Stimulated activated CD4-positive, alpha-beta T cell treated with anti-CD3 and anti-CD28 coated beads, Interleukin-15, amount 100 ng/mL, for 1 hour (primary cell): Measurements from ENCODE around the gene VENTX.

Source experiments
- DNase-seq, 2 donors: peaks; one replicate each; pipeline ENCODE4 v3.0.0-alpha.2; 2020; ENCODE audit warnings: low read depth in 1 of 2, low spot score in 1 of 2

VENTX gene

DNA sequence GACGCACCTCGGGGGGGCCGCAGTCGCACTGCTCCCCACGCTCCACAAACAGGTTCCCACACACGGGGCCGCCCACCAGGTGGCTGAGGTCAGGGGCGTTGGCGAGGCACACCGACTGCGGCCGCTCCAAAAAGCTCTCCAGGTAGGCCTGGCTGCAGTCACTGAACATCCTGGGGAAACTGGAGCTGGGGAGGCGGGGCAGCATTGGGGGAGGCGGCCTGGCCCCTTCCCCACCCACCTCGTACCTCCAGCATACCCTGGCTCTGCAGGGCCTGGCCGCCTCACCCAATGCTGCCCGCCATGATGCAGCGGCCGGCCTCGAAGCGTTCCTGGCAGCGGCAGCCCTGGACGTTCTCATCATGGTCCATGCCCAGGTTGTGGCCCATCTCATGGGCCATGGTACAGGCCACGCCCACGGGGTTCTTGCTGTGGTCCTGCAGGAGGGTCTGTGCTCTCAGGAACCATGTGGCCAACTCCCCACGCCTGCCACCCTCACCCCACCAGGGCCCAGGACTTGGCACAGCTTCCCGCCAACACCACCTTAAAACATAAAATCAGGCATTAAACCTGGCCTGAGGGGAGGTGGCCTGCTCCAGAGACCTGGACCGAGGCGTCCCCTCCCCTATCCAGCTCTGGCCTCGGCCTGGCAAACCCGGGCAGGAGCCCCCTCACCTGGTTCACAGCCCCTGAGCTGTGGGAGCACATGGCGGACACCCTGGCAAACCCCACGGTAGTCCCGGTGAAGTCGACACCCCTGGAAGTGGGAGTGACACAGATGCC is 34.1 kb downstream of the VENTX start:
- DNase-seq: no peak

DNA sequence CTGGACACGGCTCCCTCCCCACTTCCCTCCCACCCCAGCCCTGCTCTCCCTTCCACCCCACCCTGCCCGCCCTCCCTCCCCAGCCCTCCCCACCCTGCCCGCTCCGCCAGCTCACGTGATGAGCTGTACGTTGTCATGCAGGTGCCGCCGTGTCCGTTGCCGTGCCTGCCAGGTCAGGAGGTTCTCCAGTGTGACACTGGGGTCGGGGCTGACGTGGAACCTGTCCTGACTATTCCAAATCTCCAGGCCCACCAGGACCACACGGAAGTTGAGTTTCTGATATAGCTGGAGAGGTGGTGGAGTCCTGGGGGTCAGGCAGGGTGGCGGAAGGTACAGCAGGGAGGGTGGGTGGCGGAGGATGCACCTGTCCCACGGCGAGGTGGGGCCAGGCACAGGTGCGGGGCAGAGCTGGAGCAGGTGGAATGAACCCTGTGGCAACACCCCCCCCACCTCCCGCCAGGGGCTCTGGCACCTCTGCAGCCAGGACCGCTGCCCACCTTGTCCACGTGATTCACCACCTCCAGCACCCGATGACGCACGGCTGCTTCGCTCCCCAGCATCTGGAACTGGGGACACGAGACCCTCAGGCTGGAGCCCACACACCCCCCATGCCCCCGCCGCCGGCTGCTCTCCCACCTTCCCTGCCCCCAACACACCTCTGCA is 34.8 kb downstream of the VENTX start:
- no peak for DNase-seq

DNA sequence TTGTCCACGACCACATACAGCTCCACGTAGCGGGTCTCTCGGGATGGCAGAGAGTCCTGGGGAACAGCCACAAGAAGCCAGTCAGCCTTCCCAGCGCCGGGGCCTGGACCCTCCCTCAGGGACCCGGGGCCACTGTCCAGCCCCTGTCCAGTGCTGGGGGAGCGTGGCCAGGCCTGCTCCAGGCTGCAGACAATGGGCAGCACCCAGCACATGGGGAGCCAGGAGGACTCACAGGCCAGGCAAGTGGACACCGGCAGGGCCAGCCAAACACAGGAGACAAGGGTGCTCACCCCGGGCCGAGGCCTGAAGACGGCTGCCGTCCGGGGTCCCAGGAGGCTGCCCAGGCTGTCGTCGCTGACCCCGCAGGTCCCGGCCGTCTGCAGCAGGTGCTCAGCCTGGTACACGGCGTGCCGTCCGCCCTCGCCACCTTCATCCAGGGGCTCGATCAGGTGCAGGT is 35.3 kb downstream of the VENTX start:
- no peak for DNase-seq

GRCh38 chr10:133273534-133274143 is 36.0 kb downstream of the VENTX start:
- no peak for DNase-seq

DNA sequence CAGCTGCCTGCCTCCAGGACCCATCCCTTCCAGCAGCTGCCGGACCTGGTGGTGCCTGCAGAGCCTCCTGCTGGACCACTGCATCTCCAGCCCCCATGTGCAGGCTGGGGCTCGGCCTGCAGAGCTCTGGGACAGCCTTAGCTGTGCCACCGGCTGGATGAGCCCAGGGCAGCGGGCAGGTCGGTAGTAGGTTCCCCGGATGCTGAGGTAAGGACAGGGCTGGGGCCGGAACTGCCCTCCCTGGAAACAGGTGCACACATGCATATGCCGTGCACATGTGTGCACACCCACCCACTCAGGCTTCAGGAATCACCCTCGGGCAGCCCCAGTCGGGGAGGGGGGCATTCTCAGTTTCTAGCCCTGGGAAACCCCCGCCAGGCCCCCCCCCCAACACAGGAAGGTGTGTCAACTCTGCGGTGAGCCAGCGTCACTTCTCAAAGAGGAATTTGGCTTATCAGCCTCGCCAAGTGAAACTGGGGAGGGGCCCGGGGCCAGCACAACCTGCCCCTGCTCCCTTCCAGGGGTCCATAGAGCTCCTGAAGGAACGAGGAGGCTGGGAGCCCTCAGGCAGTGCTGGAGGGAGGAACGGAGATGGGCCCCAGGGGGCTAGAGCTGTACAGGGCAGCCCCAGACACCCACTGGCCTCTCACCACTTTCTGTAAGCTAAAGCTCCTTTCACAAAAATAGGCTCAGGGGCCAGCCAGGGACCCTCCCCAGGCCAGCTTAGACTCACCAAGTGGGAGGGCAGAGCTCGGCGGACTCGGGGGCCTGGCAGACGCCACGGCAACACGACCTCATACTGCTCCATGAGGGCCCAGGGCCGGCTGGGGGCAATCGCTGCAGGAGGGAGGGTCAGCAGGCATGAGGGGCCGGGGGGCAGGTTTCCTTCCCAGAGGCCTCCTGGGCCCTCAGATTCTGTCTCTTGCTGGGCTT is 37.4 kb downstream of the VENTX start:
- peak; percentile 54 to 76 for DNase-seq

- no peak for DNase-seq
Measured at GRCh38 chr10:133275684-133276092, 38.0 kb downstream of the VENTX start.

GRCh38 chr10:133276100-133276434 is 38.4 kb downstream of the VENTX start:
- DNase-seq: no peak

GRCh38 chr10:133276435-133277201 is 39.0 kb downstream of the VENTX start, which contains the start of gene ADAM8:
Gene ADAM8 (minus strand): TSS chr10:133276868. CDS start chr10:133276817, 51 bp downstream.
- DNase-seq: peak; percentile 45 to 62

DNA sequence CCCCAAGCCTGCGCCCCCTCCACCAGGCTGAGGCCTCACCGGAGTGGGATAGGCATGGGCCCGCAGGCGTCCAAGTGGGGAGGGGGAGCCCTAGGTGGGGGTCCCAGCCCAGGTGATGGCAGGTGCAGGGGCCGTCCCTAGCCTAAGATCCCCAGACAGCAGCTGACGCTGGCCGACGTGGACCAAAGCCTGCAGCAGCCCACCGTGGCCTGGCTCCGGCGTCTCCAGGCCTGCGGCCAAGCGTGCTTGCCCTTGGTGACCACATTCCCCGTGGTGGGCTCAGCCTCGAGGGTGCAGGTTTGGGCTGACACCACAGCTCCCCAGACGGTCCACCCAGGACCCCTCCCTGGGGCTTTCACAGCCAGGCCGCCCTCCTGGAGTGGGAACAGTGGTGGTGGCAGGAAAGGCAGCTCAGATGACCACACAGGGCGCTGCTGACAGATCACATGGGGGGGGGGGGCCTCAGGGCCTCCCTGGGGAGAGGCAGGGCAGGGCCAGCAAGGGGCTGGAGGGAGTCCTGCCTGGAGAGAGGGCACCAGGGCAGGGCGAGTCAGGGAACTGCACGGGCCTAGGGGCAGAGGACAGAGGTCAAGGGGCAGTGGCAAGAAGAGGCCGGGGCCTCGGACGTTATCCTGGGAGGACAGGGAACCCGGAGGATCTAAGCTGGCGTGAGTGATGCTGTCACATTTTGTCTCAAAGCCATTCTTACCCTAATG is 39.8 kb downstream of the VENTX start:
- no peak for DNase-seq

DNA sequence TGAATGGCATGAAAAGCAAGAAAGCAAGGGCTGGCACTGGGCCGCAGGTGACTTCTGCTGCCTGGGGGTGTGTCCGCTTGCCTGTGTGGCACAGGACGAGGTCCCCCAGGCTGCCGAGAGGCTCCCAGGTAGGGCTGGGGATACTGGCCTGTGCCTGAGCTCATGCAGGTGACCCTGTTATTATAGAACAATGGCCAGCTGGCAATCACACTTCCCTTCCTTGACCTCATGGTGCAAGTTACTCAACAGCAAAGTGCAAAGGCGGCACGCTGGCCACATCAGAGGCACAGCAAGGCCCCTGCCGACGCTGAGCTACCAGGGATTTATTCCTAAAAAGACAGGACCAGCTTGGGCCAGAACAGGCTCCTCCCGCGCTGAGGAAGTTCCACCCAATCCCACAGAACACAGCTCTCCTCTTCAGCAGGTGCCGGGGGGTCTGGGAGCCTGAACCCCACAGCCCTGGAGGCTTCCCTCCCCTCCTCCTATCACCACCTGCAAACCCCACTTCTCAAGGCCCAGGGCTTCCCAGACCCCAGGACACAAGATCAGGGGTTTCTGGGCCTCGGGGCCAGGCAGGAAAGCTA is 40.4 kb downstream of the VENTX start:
- DNase-seq: no peak

DNA sequence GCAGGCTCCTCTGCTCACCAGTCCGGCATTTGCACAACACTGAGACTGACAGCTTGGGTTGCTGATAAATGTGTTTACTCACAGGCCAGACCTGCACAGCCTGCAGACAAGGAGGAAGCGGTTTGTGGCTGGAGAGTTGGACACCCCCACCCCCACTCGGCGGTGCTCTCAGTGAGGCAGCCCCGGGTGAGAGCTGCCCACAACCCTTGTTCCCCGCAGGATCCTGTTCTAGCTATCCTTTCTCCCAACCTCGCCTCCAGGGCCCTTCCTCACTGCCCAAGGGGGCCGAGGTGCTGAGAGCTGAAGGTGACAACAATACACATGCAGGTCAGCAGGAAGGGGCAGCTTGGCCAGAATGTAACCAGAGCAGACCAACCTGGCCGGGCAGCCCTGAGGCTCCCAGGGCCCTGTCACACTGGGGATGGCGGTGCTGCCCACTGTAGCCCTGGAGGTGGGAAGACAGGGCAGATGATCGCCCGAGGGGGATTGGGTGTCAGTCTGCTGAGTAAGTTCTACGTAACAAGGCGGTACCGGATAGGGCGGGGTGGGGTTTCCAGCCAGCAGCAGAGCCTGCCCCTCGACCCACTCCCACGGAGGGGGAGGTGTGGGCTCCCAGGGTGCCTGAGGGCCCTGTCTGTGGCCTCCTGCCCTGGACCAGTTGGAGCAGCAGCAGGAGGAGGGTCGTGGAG is 41.1 kb downstream of the VENTX start:
- no peak for DNase-seq

DNA sequence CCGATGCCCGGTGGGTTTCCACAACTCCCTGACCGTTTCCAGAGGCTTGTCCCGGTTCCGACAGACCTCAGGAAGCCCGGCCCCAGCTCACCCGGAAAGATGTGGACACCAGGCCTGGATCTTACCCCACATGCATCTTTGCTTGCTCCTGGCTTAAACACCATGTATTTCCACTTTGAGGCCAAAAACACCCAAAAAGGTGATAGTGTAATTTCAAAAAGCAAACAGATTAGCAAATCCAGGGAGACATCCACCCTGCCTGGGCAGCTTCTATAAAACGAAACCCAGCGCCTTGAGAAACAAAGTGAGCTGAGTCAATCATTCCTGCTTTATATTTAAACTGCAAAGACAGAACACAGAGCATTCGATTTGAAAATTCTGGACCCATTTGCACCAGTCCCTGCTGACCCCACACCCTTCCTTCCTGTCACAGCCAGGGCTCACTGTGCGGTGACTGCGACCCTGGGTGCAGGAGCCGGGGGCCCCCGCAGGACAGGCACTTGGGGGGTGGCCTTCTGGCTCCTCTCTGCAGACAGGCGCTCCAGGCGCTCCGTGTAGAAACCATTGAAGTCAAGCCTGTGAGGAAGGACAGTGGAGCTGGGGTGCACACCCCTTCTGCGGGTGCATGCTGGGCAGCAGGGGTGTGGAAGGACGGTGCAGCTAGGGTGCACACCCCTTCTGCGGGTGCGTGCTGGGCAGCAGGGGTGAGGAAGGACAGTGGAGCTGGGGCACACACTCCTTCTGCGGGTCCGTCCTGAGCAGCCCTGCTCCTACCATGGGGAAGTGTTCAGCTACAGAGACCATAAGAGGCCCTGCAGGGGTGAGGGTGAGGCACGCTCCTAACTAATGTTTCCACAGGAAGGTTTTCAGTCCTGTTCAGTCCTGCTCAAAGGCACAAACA is 41.9 kb downstream of the VENTX start:
- no peak for DNase-seq

- no peak for DNase-seq
Measured at GRCh38 chr10:133280391-133281059, 42.9 kb downstream of the VENTX start.

DNA sequence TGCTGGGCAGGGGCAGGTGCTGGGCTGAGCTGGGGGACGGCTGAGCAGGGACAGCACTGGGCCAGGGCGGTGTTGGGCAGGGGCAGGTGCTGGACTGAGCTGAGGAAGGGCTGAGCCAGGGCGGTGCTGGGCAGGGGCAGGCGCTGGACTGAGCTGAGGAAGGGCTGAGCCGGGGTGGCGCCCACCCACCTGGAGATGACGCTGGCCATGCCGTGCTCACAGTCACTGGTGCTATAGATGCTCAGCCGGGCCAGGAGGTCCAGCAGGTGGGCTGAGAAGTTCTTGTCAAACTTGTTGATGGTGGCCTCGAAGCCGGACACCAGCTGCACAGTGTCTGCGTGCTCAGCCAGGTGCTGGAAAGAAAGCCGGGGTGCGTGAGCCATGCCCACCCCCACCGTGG is 43.4 kb downstream of the VENTX start:
- DNase-seq: no peak

DNA sequence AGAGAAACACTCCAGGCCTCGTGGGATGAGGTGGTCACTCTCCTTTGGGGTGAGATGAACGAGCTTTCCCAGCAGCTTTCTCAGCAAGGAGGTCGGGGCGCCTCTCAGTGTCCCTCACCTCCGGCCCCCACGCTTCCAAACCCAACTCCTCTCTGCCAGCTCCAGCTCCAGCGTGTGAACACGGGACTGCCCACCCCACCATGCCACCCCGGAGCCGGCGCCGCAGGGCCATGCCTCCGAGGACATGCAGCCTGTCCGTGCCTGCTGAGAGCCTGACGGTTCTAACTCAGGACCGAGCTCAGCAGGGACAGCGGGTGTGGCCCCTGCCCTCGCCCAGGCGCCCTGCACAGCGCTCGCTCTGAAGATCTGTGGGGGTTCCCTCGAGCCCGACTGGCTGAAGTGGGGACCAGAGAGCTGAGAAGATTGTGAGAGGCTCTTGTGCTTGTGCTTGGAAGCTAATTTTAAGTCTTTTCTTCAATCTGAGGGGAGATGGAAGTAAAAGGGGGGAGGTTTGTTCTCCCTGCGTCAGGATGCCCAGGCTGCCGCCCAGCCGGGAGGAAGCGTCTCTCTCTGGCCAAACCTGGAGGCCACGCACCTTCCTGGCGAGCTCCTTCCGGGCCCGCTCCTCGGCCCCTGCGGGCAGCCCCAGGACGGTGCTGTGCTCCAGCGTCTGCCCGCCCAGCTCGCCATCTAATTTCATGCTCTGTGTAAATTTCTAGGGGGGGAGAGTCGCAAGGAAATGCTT is 44.1 kb downstream of the VENTX start:
- no peak for DNase-seq

DNA sequence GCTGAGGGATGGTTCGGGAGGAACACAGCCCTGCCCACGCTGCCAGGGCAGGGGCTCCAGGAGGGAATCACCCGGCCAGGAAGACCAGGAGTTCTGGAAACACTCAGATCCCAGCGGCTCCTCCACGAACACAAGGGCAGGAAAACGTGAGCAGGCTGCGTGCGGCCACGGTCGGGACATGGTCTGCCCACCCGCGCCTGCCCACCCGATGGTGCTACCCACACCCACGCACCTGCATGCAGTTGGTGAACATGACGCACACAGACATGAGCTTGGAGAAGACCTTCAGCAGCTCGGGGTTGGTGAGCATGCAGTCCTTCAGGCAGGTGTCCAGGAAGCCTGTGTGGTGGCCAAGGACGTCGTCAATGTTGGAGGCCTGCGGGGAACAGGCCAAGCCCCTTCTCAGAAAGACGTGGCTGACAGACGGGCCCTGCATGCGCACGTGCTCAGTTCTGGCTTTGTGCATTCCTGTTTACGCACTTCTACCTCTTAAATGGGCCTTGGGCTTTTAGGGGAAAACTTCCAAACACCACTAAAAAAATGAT is 45.3 kb downstream of the VENTX start:
- no peak for DNase-seq
